ENCODE results near the gene ZBTB40. TPM values are rescaled to one million over a fixed set of nuclear protein-coding genes. Genes with fewer than 3 reads are reported as not detected.
A peak's percentile ranks its signal among the peaks of the same experiment; 100 is the strongest.

The ZBTB40 gene
- total RNA-seq, 2 donors from 2014 or later: 11.2 to 20.1 TPM

DNA sequence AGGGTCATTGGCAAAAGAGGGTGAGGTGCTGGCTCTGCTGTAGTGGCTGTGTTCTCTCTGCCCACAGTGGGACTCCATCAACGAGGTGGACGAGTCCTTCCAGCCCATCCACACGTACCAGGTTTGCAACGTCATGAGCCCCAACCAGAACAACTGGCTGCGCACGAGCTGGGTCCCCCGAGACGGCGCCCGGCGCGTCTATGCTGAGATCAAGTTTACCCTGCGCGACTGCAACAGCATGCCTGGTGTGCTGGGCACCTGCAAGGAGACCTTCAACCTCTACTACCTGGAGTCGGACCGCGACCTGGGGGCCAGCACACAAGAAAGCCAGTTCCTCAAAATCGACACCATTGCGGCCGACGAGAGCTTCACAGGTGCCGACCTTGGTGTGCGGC is 124.5 kb downstream of the ZBTB40 start:
- intact Hi-C loops (cut with DNase I): no loop called here
- ATAC-seq: no peak
- no peaks in the 10 kb centered on the region for H3K9me3 ChIP-seq
- H3K36me3 ChIP-seq (replicated peaks in 1 of 2; ENCODE audit: insufficient read depth in 1 of 2, low read depth in 2 of 2): no peaks in the 10 kb centered on the region
- DNase-seq: no peak
- no peak overlapping the region for H3K27ac ChIP-seq
- H3K4me3 ChIP-seq: no peak overlapping the region
- no peaks in the 10 kb centered on the region for H3K27me3 ChIP-seq
- H3K4me1 ChIP-seq: no peaks in the 10 kb centered on the region
- no peak for TF ChIP-seq POLR2A (IDR thresholded peaks at IDR 0.05)
- TF ChIP-seq, protein P1, sequence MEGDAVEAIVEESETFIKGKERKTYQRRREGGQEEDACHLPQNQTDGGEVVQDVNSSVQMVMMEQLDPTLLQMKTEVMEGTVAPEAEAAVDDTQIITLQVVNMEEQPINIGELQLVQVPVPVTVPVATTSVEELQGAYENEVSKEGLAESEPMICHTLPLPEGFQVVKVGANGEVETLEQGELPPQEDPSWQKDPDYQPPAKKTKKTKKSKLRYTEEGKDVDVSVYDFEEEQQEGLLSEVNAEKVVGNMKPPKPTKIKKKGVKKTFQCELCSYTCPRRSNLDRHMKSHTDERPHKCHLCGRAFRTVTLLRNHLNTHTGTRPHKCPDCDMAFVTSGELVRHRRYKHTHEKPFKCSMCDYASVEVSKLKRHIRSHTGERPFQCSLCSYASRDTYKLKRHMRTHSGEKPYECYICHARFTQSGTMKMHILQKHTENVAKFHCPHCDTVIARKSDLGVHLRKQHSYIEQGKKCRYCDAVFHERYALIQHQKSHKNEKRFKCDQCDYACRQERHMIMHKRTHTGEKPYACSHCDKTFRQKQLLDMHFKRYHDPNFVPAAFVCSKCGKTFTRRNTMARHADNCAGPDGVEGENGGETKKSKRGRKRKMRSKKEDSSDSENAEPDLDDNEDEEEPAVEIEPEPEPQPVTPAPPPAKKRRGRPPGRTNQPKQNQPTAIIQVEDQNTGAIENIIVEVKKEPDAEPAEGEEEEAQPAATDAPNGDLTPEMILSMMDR (IDR thresholded peaks at IDR 0.05): no peak
- 83 to 86% methylated on average over 2 to 23 of the region's 23 CpGs for WGBS, 2 donors

DNA sequence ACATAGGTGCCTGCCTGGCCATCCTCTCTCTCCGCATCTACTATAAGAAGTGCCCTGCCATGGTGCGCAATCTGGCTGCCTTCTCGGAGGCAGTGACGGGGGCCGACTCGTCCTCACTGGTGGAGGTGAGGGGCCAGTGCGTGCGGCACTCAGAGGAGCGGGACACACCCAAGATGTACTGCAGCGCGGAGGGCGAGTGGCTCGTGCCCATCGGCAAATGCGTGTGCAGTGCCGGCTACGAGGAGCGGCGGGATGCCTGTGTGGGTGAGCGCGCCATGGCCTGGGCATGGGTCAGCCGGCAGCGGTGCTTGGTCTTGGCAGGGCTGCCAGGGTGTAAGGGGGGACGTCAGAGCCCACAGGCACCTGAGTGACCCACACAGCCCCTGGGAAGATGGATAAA is 125.0 kb downstream of the ZBTB40 start:
- TF ChIP-seq, protein P1 (IDR thresholded peaks at IDR 0.05): no peak
- no peak for TF ChIP-seq POLR2A (IDR thresholded peaks at IDR 0.05)

DNA sequence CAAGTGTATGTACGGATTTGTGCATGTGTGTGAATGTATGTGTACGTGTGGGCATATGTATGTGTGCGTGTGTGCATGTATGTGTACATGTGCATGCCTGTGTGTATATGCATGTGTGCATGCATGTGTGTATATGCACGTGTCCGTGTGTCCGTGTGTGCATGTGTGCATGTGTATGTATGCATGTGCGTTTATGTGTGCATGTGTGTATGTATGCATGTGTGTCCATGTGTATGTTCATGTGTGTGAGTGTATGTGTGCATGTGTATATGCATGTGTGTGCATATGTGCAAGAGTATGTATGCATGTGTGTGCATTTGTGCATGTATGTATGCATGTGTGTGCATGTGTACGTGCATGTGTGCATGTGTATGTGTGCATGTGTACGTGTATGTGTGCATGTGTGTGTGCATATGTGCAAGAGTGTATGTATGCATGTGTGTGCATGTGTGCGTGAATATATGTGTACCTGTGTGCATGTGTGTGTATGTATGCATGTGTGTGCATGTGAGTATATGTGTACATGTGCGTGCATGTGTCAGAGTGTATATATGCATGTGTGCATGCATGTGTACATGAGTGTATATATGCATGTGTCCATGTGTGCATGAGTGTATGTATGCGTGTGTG is 127.2 kb downstream of the ZBTB40 start:
- no peaks in the 10 kb centered on the region for H3K4me1 ChIP-seq
- no peaks in the 10 kb centered on the region for H3K9me3 ChIP-seq
- no peaks in the 10 kb centered on the region for H3K36me3 ChIP-seq (replicated peaks in 1 of 2; ENCODE audit: insufficient read depth in 1 of 2, low read depth in 2 of 2)
- DNase-seq (no peak), ATAC-seq (no peak)
- no peak for TF ChIP-seq POLR2A (IDR thresholded peaks at IDR 0.05)
- TF ChIP-seq, protein P1 (IDR thresholded peaks at IDR 0.05): peak in 1 of 7 experiments; percentile 10
- no peak overlapping the region for H3K4me3 ChIP-seq
- no peaks in the 10 kb centered on the region for H3K27me3 ChIP-seq
- H3K27ac ChIP-seq: no peak overlapping the region
- intact Hi-C loops (cut with DNase I): no loop called here
- WGBS, 2 donors: 85 to 90% methylated on average over 12 of the region's 12 CpGs

More for the DNA sequence above, 125.0 kb downstream of the ZBTB40 start:
- WGBS, 2 donors: 92 to 94% methylated on average over 23 to 24 of the region's 24 CpGs
- H3K36me3 ChIP-seq (replicated peaks in 1 of 2; ENCODE audit: insufficient read depth in 1 of 2, low read depth in 2 of 2): no peaks in the 10 kb centered on the region
- H3K4me3 ChIP-seq: no peak overlapping the region
- no peak for ATAC-seq
- H3K27me3 ChIP-seq: no peaks in the 10 kb centered on the region
- no peak overlapping the region for H3K27ac ChIP-seq
- H3K4me1 ChIP-seq: no peaks in the 10 kb centered on the region
- no peaks in the 10 kb centered on the region for H3K9me3 ChIP-seq
- intact Hi-C loops (cut with DNase I): no loop called here
- DNase-seq: no peak

DNA sequence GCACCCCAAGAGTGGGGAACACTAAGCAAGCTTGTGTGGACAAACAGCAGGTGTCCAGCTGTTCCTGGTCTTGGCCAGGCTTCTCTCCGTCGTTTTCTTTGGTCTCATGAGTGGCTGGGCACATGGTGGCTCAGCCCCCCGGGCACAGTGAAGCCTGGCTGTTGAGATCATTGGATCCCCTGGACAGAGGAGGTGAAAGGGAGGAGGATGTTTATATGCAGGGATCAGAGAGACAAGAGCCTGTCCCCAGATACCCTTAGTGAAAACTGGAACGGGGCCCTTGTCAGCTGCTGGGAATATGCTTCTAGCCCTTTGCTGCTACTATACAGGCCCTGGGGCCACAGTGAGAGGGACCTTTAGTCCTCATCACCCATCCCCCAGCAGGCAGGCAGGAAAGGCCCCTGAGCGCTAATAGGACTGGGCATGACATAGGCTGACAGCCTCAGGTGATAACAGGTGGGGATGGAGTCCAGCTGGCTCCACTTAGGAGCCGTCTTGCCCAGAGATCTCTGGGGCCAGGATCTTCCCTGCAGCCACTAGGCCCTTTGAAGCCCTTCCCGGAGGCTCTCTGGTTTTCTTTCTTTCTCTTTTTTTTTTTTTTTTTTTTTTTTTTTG is 128.0 kb downstream of the ZBTB40 start:
- intact Hi-C loops (cut with DNase I): no loop called here
- Histone ChIP-seq H3K27ac (no peak overlapping the region), H3K9me3 (no peaks in the 10 kb centered on the region), H3K4me3 (no peak overlapping the region), H3K4me1 (no peaks in the 10 kb centered on the region), H3K36me3 (replicated peaks in 1 of 2; ENCODE audit: insufficient read depth in 1 of 2, low read depth in 2 of 2) (no peaks in the 10 kb centered on the region), H3K27me3 (no peaks in the 10 kb centered on the region)
- no peak for TF ChIP-seq POLR2A (IDR thresholded peaks at IDR 0.05)
- TF ChIP-seq, protein P1 (IDR thresholded peaks at IDR 0.05): no peak
- 45 to 58% methylated on average over 7 of the region's 7 CpGs for WGBS, 2 donors
- ATAC-seq (no peak), DNase-seq (no peak)

Other genes with a start within 250 kb of the ZBTB40 start
- under 1 TPM; 0.52 to 0.66 TPM for gene EPHA8, start 111.6 kb downstream of the ZBTB40 start, total RNA-seq
- gene C1QA, start 184.8 kb downstream of the ZBTB40 start, total RNA-seq: 10 to 100 TPM; 29.7 to 68.0 TPM
- 100 to 1,000 TPM in 1 of 2 donors, 10 to 100 TPM in 1; 54.7 to 103 TPM for gene C1QC, start 191.8 kb downstream of the ZBTB40 start, total RNA-seq
- 10 to 100 TPM; 73.9 to 85.4 TPM for gene C1QB, start 201.4 kb downstream of the ZBTB40 start, total RNA-seq